Measurements from ENCODE around the gene FUT7. TPM values are rescaled to one million over a fixed set of nuclear protein-coding genes. Genes with fewer than 3 reads are reported as not detected.

Gene FUT7
- polyA plus RNA-seq, 3 donors: 6.1 to 13.4 (median 10.5) TPM

DNA sequence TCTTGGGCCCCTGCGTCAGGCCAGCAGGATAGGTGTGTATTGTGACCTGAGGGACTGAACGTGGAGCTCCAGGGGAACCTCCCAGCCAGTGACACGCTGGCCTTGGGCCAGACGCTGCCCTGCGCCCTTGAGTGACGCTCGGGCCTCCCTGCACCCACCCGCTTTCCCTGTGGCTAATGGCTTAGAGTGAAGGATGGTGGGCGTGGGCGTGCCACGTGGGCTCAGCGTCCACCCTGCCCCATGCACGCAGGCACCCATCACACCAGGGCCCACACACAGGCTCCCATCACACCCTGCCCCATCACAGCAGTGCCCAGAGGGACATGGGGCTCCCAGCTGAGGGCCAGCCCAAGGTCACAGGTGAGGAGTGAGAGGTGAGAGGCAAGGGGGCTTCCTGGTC, 5.1 kb upstream of the FUT7 start:
- peaks cover 26 to 38% of the 10 kb centered on the region in 2 donors for H3K4me1 ChIP-seq (ENCODE audit: control insufficient read depth in 1 of 2, insufficient read depth in 2 of 2, low read length in 2 of 2)
- intact Hi-C loops (cut with micrococcal nuclease): loop anchor here in 1 of 2 donors (10.0 kb wide), 1 partner anchor 92 kb away; the partner anchor contains the start of genes C8G and FBXW5
- no peak overlapping the region for H3K4me2 ChIP-seq (replicated peaks; ENCODE audit: extremely low read depth, low read length, poor library complexity, severe bottlenecking)
- no peak overlapping the region for H3K9ac ChIP-seq (ENCODE audit: insufficient read depth, low read length, poor library complexity, severe bottlenecking)
- H3K36me3 ChIP-seq (replicated peaks in 1 of 2; ENCODE audit: control insufficient read depth in 1 of 2, insufficient read depth in 2 of 2, low read length in 2 of 2): peaks cover 15 to 22% of the 10 kb centered on the region in 2 donors
- no peak overlapping the region for H3K27ac ChIP-seq (ENCODE audit: low read depth in 1 of 2, low read length in 2 of 2)
- 83% methylated on average over 4 of the region's 13 CpGs for WGBS (ENCODE audit: insufficient coverage)
- no peaks in the 10 kb centered on the region for H3K9me3 ChIP-seq (replicated peaks in 1 of 2; ENCODE audit: control insufficient read depth in 1 of 2, insufficient read depth in 1 of 2, low read length in 2 of 2)
- Mint-ChIP-seq H3K4me3 (no peak overlapping the region), H3K36me3 (peaks cover 5 to 26% of the 10 kb centered on the region in 2 donors), H3K27me3 (ENCODE audit: low read depth in 3 of 3) (peaks cover 0 to 1% (median 0%) of the 10 kb centered on the region in 3 donors), H3K27ac (no peak overlapping the region), H3K4me1 (peaks cover 25% of the 10 kb centered on the region), H3K9me3 (no peaks in the 10 kb centered on the region)
- H3K4me3 ChIP-seq (replicated peaks in 1 of 3; ENCODE audit: low read depth in 2 of 3, low read length in 3 of 3): no peak overlapping the region
- no peak for DNase-seq
- H4K20me1 ChIP-seq (ENCODE audit: insufficient read depth, low read length): peaks cover 52% of the 10 kb centered on the region
- H3K79me2 ChIP-seq (ENCODE audit: insufficient read depth, low read length): peaks cover 38% of the 10 kb centered on the region
- no peaks in the 10 kb centered on the region for H3K27me3 ChIP-seq (ENCODE audit: control insufficient read depth in 2 of 2, insufficient read depth in 2 of 2, low read length in 2 of 2)
- no peak for TF ChIP-seq CTCF (IDR thresholded peaks at IDR 0.05)
- no peak overlapping the region for H2AFZ ChIP-seq (ENCODE audit: insufficient read depth, low read depth, low read length, poor library complexity, severe bottlenecking)

DNA sequence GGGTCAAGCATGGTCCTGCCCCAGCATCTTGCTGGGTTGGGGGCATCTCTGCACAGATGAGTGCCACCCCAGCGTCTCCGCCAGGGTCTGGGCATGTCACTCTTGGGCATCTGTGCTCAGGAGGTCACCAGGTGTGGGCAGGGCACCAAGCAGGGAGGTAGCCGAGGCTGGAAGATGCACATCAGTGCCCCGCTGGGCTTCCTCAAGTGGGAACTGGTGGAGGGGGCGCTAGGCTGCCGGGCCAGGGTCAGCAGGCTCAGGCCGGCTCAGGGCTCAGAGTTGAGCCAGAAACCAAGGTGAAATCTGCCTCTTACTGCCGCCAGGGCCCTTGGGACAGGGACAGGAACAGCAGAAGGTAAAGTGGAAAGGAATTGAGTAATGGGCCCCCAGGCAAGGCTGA, 4.0 kb upstream of the FUT7 start:
- Histone ChIP-seq H3K9me3 (replicated peaks in 1 of 2; ENCODE audit: control insufficient read depth in 1 of 2, insufficient read depth in 1 of 2, low read length in 2 of 2) (no peaks in the 10 kb centered on the region), H3K79me2 (ENCODE audit: insufficient read depth, low read length) (peaks cover 49% of the 10 kb centered on the region), H3K4me2 (replicated peaks; ENCODE audit: extremely low read depth, low read length, poor library complexity, severe bottlenecking) (peak overlapping the region; percentile 98), H3K27me3 (ENCODE audit: control insufficient read depth in 2 of 2, insufficient read depth in 2 of 2, low read length in 2 of 2) (no peaks in the 10 kb centered on the region), H3K27ac (ENCODE audit: low read depth in 1 of 2, low read length in 2 of 2) (peak overlapping the region in 1 of 2 donors; percentile 71), H4K20me1 (ENCODE audit: insufficient read depth, low read length) (peaks cover 52% of the 10 kb centered on the region), H3K4me1 (ENCODE audit: control insufficient read depth in 1 of 2, insufficient read depth in 2 of 2, low read length in 2 of 2) (peaks cover 37 to 49% of the 10 kb centered on the region in 2 donors), H3K36me3 (replicated peaks in 1 of 2; ENCODE audit: control insufficient read depth in 1 of 2, insufficient read depth in 2 of 2, low read length in 2 of 2) (peaks cover 15 to 22% of the 10 kb centered on the region in 2 donors), H2AFZ (ENCODE audit: insufficient read depth, low read depth, low read length, poor library complexity, severe bottlenecking) (no peak overlapping the region), H3K9ac (ENCODE audit: insufficient read depth, low read length, poor library complexity, severe bottlenecking) (no peak overlapping the region), H3K4me3 (replicated peaks in 1 of 3; ENCODE audit: low read depth in 2 of 3, low read length in 3 of 3) (peak overlapping the region in 1 of 3 experiments; percentile 74)
- no peak for TF ChIP-seq CTCF (IDR thresholded peaks at IDR 0.05)
- peaks cover 0 to 1% (median 0%) of the 10 kb centered on the region in 3 donors for H3K27me3 Mint-ChIP-seq (ENCODE audit: low read depth in 3 of 3)
- no peak for DNase-seq
- intact Hi-C loops (cut with micrococcal nuclease): loop anchor here in 1 of 2 donors (10.0 kb wide), 1 partner anchor 91 kb away; the partner anchor contains the start of genes C8G and FBXW5
- peaks cover 30% of the 10 kb centered on the region for H3K4me1 Mint-ChIP-seq
- no peak overlapping the region for H3K4me3 Mint-ChIP-seq
- 97% methylated on average over 8 of the region's 8 CpGs for WGBS (ENCODE audit: insufficient coverage)
- H3K27ac Mint-ChIP-seq: no peak overlapping the region
- H3K36me3 Mint-ChIP-seq: peaks cover 5 to 26% of the 10 kb centered on the region in 2 donors
- H3K9me3 Mint-ChIP-seq: no peaks in the 10 kb centered on the region

All from CD14-positive monocyte (primary cell).